Measurements from ENCODE around the gene KIF2C.
"Not testable (repeated sequence)": the region's sequence is repeated elsewhere in the genome, so short reads cannot be mapped to it uniquely, and the experiment has no call there.

The KIF2C gene

GRCh38 chr1:44719318-44719717 lies 20.3 kb upstream of the KIF2C start:
- DNase-seq (ENCODE audit: low read depth in 2 of 2), result no peak

- DNase-seq (ENCODE audit: low read depth in 2 of 2), result no peak
Measured at GRCh38 chr1:44720281-44720680, 19.4 kb upstream of the KIF2C start.

GRCh38 chr1:44721485-44722361 lies 17.9 kb upstream of the KIF2C start:
- peak; percentile 73 to 78 for DNase-seq (ENCODE audit: low read depth in 2 of 2)

- no peak for DNase-seq (ENCODE audit: low read depth in 2 of 2)
Measured at GRCh38 chr1:44723064-44723463, 16.6 kb upstream of the KIF2C start.

- DNase-seq (ENCODE audit: low read depth in 2 of 2), result no peak
Measured at GRCh38 chr1:44723496-44724295, 15.9 kb upstream of the KIF2C start.

- DNase-seq (ENCODE audit: low read depth in 2 of 2), result no peak
Measured at GRCh38 chr1:44724296-44724954, 15.2 kb upstream of the KIF2C start.

GRCh38 chr1:44724955-44725698 lies 14.5 kb upstream of the KIF2C start:
- DNase-seq (ENCODE audit: low read depth in 2 of 2), result no peak

- peak; percentile 85 for DNase-seq (ENCODE audit: low read depth in 2 of 2)
Measured at GRCh38 chr1:44730741-44731512, 8.7 kb upstream of the KIF2C start, which contains the start of gene RNU5D-1. Gene RNU5D-1 (minus strand): TSS chr1:44731170.

- DNase-seq (ENCODE audit: low read depth in 2 of 2), result no peak
Measured at GRCh38 chr1:44733365-44733764, 6.3 kb upstream of the KIF2C start.

GRCh38 chr1:44733784-44734183 lies 5.9 kb upstream of the KIF2C start:
- DNase-seq (ENCODE audit: low read depth in 2 of 2), result no peak

GRCh38 chr1:44735992-44736391 lies 3.6 kb upstream of the KIF2C start:
- DNase-seq (ENCODE audit: low read depth in 2 of 2), result no peak

GRCh38 chr1:44738953-44739306 lies 707 bp upstream of the KIF2C start:
- not testable (repeated sequence) for DNase-seq (ENCODE audit: low read depth in 2 of 2)

GRCh38 chr1:44740179-44740617 lies 561 bp downstream of the KIF2C start:
- DNase-seq (ENCODE audit: low read depth in 2 of 2), result no peak

GRCh38 chr1:44743211-44743610 lies 3.6 kb downstream of the KIF2C start:
- no peak for DNase-seq (ENCODE audit: low read depth in 2 of 2)

GRCh38 chr1:44747878-44748277 lies 8.2 kb downstream of the KIF2C start:
- no peak for DNase-seq (ENCODE audit: low read depth in 2 of 2)

GRCh38 chr1:44757420-44757819 lies 17.8 kb downstream of the KIF2C start:
- DNase-seq (ENCODE audit: low read depth in 2 of 2), result no peak

GRCh38 chr1:44759077-44759476 lies 19.4 kb downstream of the KIF2C start:
- no peak for DNase-seq (ENCODE audit: low read depth in 2 of 2)

GRCh38 chr1:44760876-44761275 lies 21.2 kb downstream of the KIF2C start:
- DNase-seq (ENCODE audit: low read depth in 2 of 2), result no peak

GRCh38 chr1:44766421-44766820 lies 26.8 kb downstream of the KIF2C start:
- not testable (repeated sequence) for DNase-seq (ENCODE audit: low read depth in 2 of 2)

GRCh38 chr1:44775078-44775929 lies 35.7 kb downstream of the KIF2C start, which contains the start of gene RPS8:
Gene RPS8 (plus strand): TSS chr1:44775540. CDS start chr1:44775597, 57 bp downstream.
- peak; percentile 81 to 82 for DNase-seq (ENCODE audit: low read depth in 2 of 2)
